GM12873 (cell line): Measurements from ENCODE around the gene TTC16.

Experiments used
- CTCF ChIP-seq: IDR thresholded peaks from 2 replicates; pipeline ENCODE4 v1.5.1; 2012; ENCODE audit warnings: low read depth, mild to moderate bottlenecking, moderate library complexity, low read length, control low read depth; ENCODE audit not compliant: insufficient read depth; ENCODE audit errors: missing control alignments

Gene TTC16

GRCh38 chr9:127698985-127699670, 16.8 kb upstream of the TTC16 start:
- peak; percentile 25 for TF ChIP-seq CTCF

DNA sequence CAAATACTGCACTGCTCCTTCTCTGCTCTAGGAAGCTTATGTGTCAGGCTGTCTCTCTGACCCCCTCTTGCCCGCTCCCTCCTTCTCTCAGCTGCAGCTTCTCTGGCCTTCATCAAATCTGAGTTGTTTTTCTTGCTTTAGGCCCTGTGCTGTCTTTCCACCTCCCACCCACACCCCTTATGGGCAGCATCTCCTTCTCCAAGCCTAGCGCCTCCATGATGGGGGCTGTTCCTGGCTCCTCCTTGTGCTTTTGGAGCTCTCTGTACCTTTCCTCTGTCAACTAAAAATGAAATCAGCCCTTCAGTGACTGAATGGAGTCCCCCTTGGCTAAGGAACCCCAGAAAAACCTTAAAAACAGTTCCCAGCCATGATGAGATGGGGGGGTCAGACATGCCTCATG, 15.7 kb upstream of the TTC16 start:
- no peak for TF ChIP-seq CTCF

- no peak for TF ChIP-seq CTCF
Observed at GRCh38 chr9:127700594-127701255, 15.2 kb upstream of the TTC16 start.

DNA sequence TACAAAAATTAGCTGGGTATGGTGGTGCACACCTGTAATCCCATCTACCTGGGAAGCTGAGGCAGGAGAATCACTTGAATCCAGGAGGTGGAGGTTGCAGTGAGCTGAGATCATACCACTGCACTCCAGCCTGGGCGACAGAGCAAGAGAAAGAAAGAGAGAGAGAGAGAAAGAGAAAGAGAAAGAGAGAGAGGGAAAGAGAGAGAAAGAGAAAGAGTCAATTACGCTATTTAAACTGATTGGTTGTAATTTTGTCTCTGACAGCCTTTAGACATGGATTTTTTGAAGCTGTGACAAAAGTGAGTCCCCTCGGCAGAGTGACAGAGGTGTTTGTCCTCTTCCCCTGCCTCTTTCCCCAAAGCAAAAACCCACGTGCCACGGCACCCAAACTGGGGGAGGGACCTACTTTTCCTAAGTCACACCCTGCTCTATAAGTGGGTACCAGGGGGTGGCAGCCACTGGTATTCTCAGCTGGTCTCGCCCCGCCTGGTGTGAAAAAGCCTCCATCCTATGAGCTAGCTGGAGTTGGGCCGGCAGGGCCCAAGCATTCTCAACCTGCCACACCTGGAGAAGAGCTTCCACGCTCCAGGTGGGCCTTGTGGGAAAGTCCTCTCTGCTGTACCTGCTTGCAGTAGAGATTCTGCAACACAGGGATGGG, 12.5 kb upstream of the TTC16 start:
- no peak for TF ChIP-seq CTCF

- no peak for TF ChIP-seq CTCF
Observed at GRCh38 chr9:127705577-127706379, 10.1 kb upstream of the TTC16 start.

- TF ChIP-seq CTCF, result no peak
Observed at GRCh38 chr9:127706836-127707241, 9.0 kb upstream of the TTC16 start, which contains the start of gene CFAP157. CFAP157 (plus strand) TSS chr9:127706988; CDS start chr9:127707032, 44 bp downstream.
